Measurements from ENCODE around the gene ZNF560. TPM values are rescaled to one million over a fixed set of nuclear protein-coding genes. Genes with fewer than 3 reads are reported as not detected.
A peak's percentile ranks its signal among the peaks of the same experiment; 100 is the strongest.
"Not testable (repeated sequence)": the region's sequence is repeated elsewhere in the genome, so short reads cannot be mapped to it uniquely, and the experiment has no call there.

The ZNF560 gene
- total and polyA plus RNA-seq, 10 of the 15 experiments (the other 5 are each of a cell fraction or from before 2014, with no cell fraction given) = 0.03 to 0.16 (median 0.10) TPM; not detected in 4

DNA sequence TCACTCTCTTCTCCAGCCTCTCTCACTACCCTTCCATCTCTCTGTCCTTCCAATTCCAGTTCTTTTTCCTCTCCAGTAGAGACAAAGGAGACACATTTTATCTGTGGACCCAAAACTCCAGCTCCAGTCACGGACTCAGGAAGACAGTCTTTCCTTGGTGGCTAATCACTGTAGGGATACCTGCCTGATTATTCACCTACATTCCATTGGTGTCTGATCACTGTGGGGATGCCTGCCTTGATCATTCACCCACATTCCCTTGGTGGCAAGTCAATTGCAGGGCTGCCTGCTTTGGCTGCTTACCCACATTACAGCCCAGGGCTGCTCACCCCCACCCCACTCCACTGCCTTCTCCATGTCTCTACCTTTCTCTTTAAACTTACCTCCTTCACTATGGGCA, 41.5 kb upstream of the ZNF560 start:
- H4K20me1 ChIP-seq (ENCODE audit: control insufficient read depth, insufficient read depth); H3K4me1 ChIP-seq (ENCODE audit: control insufficient read depth, insufficient read depth, low read length); CTCF ChIA-PET; H3K79me2 ChIP-seq (ENCODE audit: control insufficient read depth, insufficient read depth, low read length); ATAC-seq; DNase-seq (ENCODE audit: low read depth, low spot score); SMC1A ChIA-PET (ENCODE audit: uncharacterized antibody, unreplicated experiment); BruUV-seq (replicated peaks); H3K9ac ChIP-seq (ENCODE audit: control insufficient read depth, insufficient read depth, low read length); intact Hi-C loops (cut with micrococcal nuclease; ENCODE audit: unreplicated experiment); H2AFZ ChIP-seq (ENCODE audit: control insufficient read depth, low read depth, low read length); in situ Hi-C loops (cut with MboI); FAIRE-seq; H3K4me3 ChIP-seq; H3K27ac ChIP-seq (ENCODE audit: control insufficient read depth, insufficient read depth); H3K27me3 ChIP-seq (replicated peaks in 1 of 2; ENCODE audit: control insufficient read depth in 2 of 2, insufficient read depth in 2 of 2, low read length in 1 of 2); RAD21 ChIA-PET (ENCODE audit: unreplicated experiment); H3K9me3 ChIP-seq (replicated peaks; ENCODE audit: control insufficient read depth, insufficient read depth, low read length); H3K36me3 ChIP-seq (ENCODE audit: control insufficient read depth in 2 of 2, insufficient read depth in 2 of 2, low read length in 1 of 2); POLR2A ChIA-PET; H3K4me2 ChIP-seq (ENCODE audit: control insufficient read depth, insufficient read depth): not testable (repeated sequence)
- WGBS (ENCODE audit: insufficient coverage, insufficient replicate concordance, low lambda C conversion rate, missing lambda C conversion rate) = 82% methylated on average over 1 of the region's 1 CpG

- H3K4me3 ChIP-seq = peak overlapping the region; percentile 90; the same call in 1 of the 2 replicates
- CTCF ChIA-PET; SMC1A ChIA-PET (ENCODE audit: uncharacterized antibody, unreplicated experiment); H3K9ac ChIP-seq (ENCODE audit: control insufficient read depth, insufficient read depth, low read length); intact Hi-C loops (cut with micrococcal nuclease; ENCODE audit: unreplicated experiment); H3K36me3 ChIP-seq (ENCODE audit: control insufficient read depth in 2 of 2, insufficient read depth in 2 of 2, low read length in 1 of 2); BruUV-seq (replicated peaks); H3K4me1 ChIP-seq (ENCODE audit: control insufficient read depth, insufficient read depth, low read length); H3K79me2 ChIP-seq (ENCODE audit: control insufficient read depth, insufficient read depth, low read length); H3K9me3 ChIP-seq (replicated peaks; ENCODE audit: control insufficient read depth, insufficient read depth, low read length); FAIRE-seq; RAD21 ChIA-PET (ENCODE audit: unreplicated experiment); DNase-seq (ENCODE audit: low read depth, low spot score); H4K20me1 ChIP-seq (ENCODE audit: control insufficient read depth, insufficient read depth); ATAC-seq; H3K27me3 ChIP-seq (replicated peaks in 1 of 2; ENCODE audit: control insufficient read depth in 2 of 2, insufficient read depth in 2 of 2, low read length in 1 of 2); in situ Hi-C loops (cut with MboI); POLR2A ChIA-PET: not testable (repeated sequence)
- 94% methylated on average over 6 of the region's 6 CpGs for WGBS (ENCODE audit: insufficient coverage, insufficient replicate concordance, low lambda C conversion rate, missing lambda C conversion rate)
- peak overlapping the region; percentile 87 for H3K27ac ChIP-seq (ENCODE audit: control insufficient read depth, insufficient read depth)
- H3K4me2 ChIP-seq (ENCODE audit: control insufficient read depth, insufficient read depth) = 0 out of 2 replicates have a peak overlapping the region, but pooled peaks have one; percentile 69
- peak overlapping the region; percentile 90; the same call in 1 of the 2 replicates for H2AFZ ChIP-seq (ENCODE audit: control insufficient read depth, low read depth, low read length)
Observed at GRCh38 chr19:9539201-9539600, 40.8 kb upstream of the ZNF560 start.

Data from GM12878 (cell line).